Natural killer cell (primary cell): ENCODE data around the gene ZNF580. TPM values are rescaled to one million over a fixed set of nuclear protein-coding genes. Genes with fewer than 3 reads are reported as not detected.
A peak's percentile ranks its signal among the peaks of the same experiment; 100 is the strongest.

Experiments used
- ATAC-seq, 3 donors: fragments of 150-1000 bp in 2 of 3; fragments of 200-7000 bp in 1 of 3; cut with Tn5 transposase; 1 replicate in 1 of 3; 2 replicates in 2 of 3; pipeline ENCODE4 v1.10.0; 2021; ENCODE audit warnings: mild to moderate bottlenecking in 2 of 3, moderate library complexity in 2 of 3
- DNase-seq, 2 donors: peaks; one replicate each; pipeline versions ENCODE4 v3.0.0 to v3.0.0-alpha.2; 2013 to 2021; ENCODE audit warnings: mixed read lengths in 1 of 2
- H3K27ac ChIP-seq: one replicate; pipeline ENCODE4 v1.5.1; 2013; ENCODE audit warnings: mild to moderate bottlenecking, low read length
- H3K27me3 ChIP-seq: one replicate; pipeline ENCODE4 v1.6.1; 2013; ENCODE audit warnings: low read length; ENCODE audit not compliant: control insufficient read depth, insufficient read depth
- H3K36me3 ChIP-seq: one replicate; pipeline ENCODE4 v1.6.1; 2013; ENCODE audit warnings: low read length; ENCODE audit not compliant: control insufficient read depth, insufficient read depth
- H3K4me1 ChIP-seq: one replicate; pipeline ENCODE4 v1.6.1; 2013; ENCODE audit warnings: low read length; ENCODE audit not compliant: control insufficient read depth, insufficient read depth
- H3K4me3 ChIP-seq: one replicate; pipeline ENCODE4 v1.5.1; 2013; ENCODE audit warnings: low read length
- H3K9me3 ChIP-seq: one replicate; pipeline ENCODE4 v1.6.1; 2013; ENCODE audit warnings: low read length; ENCODE audit not compliant: control insufficient read depth, insufficient read depth
- H3K27ac Mint-ChIP-seq, 2 donors: one replicate each; pipeline ENCODE4 v1.8.0; 2022; ENCODE audit warnings: mild to moderate bottlenecking in 2 of 2, mixed read lengths in 2 of 2, moderate library complexity in 1 of 2
- H3K27me3 Mint-ChIP-seq, 2 donors: one replicate each; pipeline ENCODE4 v1.8.0; 2022; ENCODE audit warnings: low read depth in 2 of 2, mixed read lengths in 2 of 2
- H3K36me3 Mint-ChIP-seq: one replicate; pipeline ENCODE4 v1.8.0; 2022; ENCODE audit warnings: mixed read lengths
- H3K4me1 Mint-ChIP-seq, 2 donors: one replicate each; pipeline ENCODE4 v1.8.0; 2022; ENCODE audit warnings: mixed read lengths in 2 of 2
- H3K4me3 Mint-ChIP-seq: one replicate; pipeline ENCODE4 v1.8.0; 2022; ENCODE audit warnings: mild to moderate bottlenecking, moderate library complexity, mixed read lengths
- H3K9me3 Mint-ChIP-seq, 2 donors: one replicate each; pipeline ENCODE4 v1.8.0; 2022; ENCODE audit warnings: mixed read lengths in 2 of 2
- WGBS: methylation state at CpG from one replicate; pipeline ENCODE4 v1.1.7; 2013; ENCODE audit warnings: missing lambda C conversion rate; ENCODE audit not compliant: insufficient coverage; 5-methylcytosine and 5-hydroxymethylcytosine counted together
- intact Hi-C: fragments of 100-400 bp; cut with micrococcal nuclease; formaldehyde crosslinking; loops from one replicate; pipeline ENCODE4 v1.14.2; 2022
- total RNA-seq, 4 donors: library from RNA; stranded (reverse); fragments of 120-200 nt in 1 of 4; gene quantifications; one replicate each; pipeline versions ENCODE4 v1.2.3 to v1.2.4, GENCODE V29; 2013 to 2022
- TF ChIP-seq, protein P1 (sequence below): fragments of 200-600 bp; IDR thresholded peaks from one replicate; pipeline ENCODE4 v1.8.0; 2022; ENCODE audit warnings: antibody characterized with exemption

ZNF580 gene
- total RNA-seq, 3 donors from 2014 or later (not counting 1 experiment from before 2014, with no cell fraction given) = 38.0 to 46.0 (median 40.0) TPM

DNA sequence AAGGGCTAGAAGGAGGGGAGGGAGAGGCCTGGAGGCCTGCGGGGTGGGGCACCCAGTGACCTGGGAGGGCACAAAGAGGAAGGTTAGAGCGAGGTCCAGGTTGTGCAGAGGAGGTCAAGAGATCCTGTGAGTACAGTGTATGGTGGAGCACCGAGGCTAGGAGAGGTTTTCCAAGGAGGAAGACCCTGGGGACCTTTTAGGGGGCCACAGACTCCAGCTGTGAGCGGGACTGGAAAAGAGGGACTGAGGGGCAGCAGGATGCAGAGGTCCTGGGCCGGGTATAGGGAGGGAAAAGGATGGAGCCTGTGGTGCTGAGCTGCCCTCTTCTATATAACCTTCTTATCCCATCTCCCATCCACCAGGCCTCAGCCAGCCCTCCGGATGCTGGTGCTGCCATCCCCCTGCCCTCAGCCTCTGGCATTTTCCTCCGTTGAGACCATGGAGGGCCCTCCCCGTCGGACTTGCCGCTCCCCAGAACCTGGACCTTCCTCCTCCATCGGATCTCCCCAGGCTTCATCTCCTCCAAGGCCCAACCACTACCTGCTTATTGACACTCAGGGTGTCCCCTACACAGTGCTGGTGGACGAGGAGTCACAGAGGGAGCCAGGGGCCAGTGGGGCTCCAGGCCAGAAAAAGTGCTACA is 3.5 kb downstream of the ZNF580 start:
- no peak for DNase-seq
- Histone ChIP-seq H3K4me3 (peak overlapping the region; percentile 63), H3K27ac (peak overlapping the region; percentile 48), H3K36me3 (peaks cover 13% of the 10 kb centered on the region), H3K4me1 (peaks cover 69% of the 10 kb centered on the region), H3K27me3 (no peaks in the 10 kb centered on the region), H3K9me3 (no peaks in the 10 kb centered on the region)
- H3K4me1 Mint-ChIP-seq = peaks cover 33 to 57% of the 10 kb centered on the region in 2 donors
- no peaks in the 10 kb centered on the region for H3K27me3 Mint-ChIP-seq
- no peaks in the 10 kb centered on the region for H3K9me3 Mint-ChIP-seq
- peak overlapping the region; percentile 80 to 96 for H3K27ac Mint-ChIP-seq
- no peaks in the 10 kb centered on the region for H3K36me3 Mint-ChIP-seq
- TF ChIP-seq, protein P1, sequence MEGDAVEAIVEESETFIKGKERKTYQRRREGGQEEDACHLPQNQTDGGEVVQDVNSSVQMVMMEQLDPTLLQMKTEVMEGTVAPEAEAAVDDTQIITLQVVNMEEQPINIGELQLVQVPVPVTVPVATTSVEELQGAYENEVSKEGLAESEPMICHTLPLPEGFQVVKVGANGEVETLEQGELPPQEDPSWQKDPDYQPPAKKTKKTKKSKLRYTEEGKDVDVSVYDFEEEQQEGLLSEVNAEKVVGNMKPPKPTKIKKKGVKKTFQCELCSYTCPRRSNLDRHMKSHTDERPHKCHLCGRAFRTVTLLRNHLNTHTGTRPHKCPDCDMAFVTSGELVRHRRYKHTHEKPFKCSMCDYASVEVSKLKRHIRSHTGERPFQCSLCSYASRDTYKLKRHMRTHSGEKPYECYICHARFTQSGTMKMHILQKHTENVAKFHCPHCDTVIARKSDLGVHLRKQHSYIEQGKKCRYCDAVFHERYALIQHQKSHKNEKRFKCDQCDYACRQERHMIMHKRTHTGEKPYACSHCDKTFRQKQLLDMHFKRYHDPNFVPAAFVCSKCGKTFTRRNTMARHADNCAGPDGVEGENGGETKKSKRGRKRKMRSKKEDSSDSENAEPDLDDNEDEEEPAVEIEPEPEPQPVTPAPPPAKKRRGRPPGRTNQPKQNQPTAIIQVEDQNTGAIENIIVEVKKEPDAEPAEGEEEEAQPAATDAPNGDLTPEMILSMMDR = no peak
- no peak for ATAC-seq
- intact Hi-C loops = loop anchor here (5.0 kb wide), 1 partner anchor 37 kb away; the partner anchor contains the start of gene ZNF865
- WGBS = 61% methylated on average over 11 of the region's 12 CpGs
- H3K4me3 Mint-ChIP-seq = peak overlapping the region; percentile 96

DNA sequence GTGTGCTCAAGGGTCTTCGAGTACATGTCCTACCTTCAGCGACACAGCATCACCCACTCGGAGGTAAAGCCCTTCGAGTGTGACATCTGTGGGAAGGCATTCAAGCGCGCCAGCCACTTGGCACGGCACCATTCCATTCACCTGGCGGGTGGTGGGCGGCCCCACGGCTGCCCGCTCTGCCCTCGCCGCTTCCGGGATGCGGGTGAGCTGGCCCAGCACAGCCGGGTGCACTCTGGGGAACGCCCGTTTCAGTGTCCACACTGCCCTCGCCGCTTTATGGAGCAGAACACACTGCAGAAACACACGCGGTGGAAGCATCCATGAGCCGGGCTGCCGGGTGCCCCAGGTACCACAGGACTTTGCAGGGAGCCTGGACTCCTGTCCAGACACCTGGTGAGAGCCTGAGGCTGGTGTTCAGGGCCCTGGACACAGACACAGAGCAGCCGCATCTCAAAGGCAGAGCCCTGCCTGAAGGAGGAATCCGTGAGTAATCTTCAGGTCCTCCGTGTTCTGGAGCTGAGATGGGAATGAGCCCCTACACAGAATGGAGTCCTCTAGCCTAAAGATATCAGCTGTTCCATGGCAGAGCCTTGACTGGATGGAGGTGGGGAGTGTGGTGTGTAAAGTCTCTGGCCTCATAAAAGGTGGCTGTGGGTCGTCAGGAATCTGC is 4.2 kb downstream of the ZNF580 start:
- no peaks in the 10 kb centered on the region for H3K9me3 Mint-ChIP-seq
- Histone ChIP-seq H3K27me3 (no peaks in the 10 kb centered on the region), H3K9me3 (no peaks in the 10 kb centered on the region), H3K4me1 (peaks cover 66% of the 10 kb centered on the region), H3K4me3 (no peak overlapping the region), H3K27ac (no peak overlapping the region), H3K36me3 (peaks cover 13% of the 10 kb centered on the region)
- peak overlapping the region; percentile 80 to 96 for H3K27ac Mint-ChIP-seq
- 89% methylated on average over 28 of the region's 28 CpGs for WGBS
- intact Hi-C loops = loop anchor here (5.0 kb wide), 1 partner anchor 38 kb away; the partner anchor contains the start of gene ZNF865
- peak overlapping the region; percentile 96 for H3K4me3 Mint-ChIP-seq
- DNase-seq (no peak), ATAC-seq (no peak)
- TF ChIP-seq, protein P1 = no peak
- H3K36me3 Mint-ChIP-seq = no peaks in the 10 kb centered on the region
- peaks cover 33 to 58% of the 10 kb centered on the region in 2 donors for H3K4me1 Mint-ChIP-seq
- peaks cover 0 to 3% of the 10 kb centered on the region in 2 donors for H3K27me3 Mint-ChIP-seq

DNA sequence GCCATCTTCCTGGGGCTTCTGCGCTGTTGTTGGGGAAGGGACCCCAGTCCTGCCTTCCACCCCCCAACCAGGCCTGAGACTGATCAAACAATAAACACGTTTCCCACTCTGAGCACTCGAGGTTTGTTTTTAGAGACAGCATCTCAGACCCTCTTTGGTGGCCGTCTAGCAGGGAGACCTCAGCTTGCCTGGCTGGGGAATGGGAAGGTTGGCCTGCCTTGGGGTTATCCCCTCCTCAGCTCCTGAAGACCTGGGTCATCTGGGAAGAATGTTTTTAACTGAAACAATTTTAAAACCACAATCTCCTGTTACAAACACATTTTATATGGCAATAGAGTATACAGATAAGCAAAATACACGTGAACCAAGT is 4.7 kb downstream of the ZNF580 start:
- Mint-ChIP-seq H3K4me1 (peaks cover 27 to 53% of the 10 kb centered on the region in 2 donors), H3K9me3 (no peaks in the 10 kb centered on the region), H3K36me3 (no peaks in the 10 kb centered on the region), H3K4me3 (peak overlapping the region; percentile 42), H3K27ac (no peak overlapping the region), H3K27me3 (peaks cover 0 to 3% of the 10 kb centered on the region in 2 donors)
- Histone ChIP-seq H3K4me1 (peaks cover 61% of the 10 kb centered on the region), H3K27me3 (no peaks in the 10 kb centered on the region), H3K27ac (no peak overlapping the region), H3K4me3 (no peak overlapping the region), H3K9me3 (no peaks in the 10 kb centered on the region), H3K36me3 (peaks cover 13% of the 10 kb centered on the region)
- intact Hi-C loops = no loop called here
- ATAC-seq = no peak
- no peak for DNase-seq
- TF ChIP-seq, protein P1 = no peak
- WGBS = 90% methylated on average over 5 of the region's 5 CpGs
